H9 (cell line): ENCODE measurements around the gene CPNE5. TPM values are rescaled to one million over a fixed set of nuclear protein-coding genes. Genes with fewer than 3 reads are reported as not detected.

Experiments used
- DNase-seq: peaks from one replicate; pipeline ENCODE4 v3.0.0-alpha.2; 2017
- H2AFZ ChIP-seq: one replicate; pipeline ENCODE4 v1.6.1; 2013; ENCODE audit warnings: mild to moderate bottlenecking, low read length, control low read depth, moderate library complexity
- H2AK5ac ChIP-seq: 2 replicates; pipeline ENCODE4 v1.6.1; 2013; ENCODE audit warnings: low read length, control low read depth, mixed read lengths; ENCODE audit not compliant: insufficient read length
- H2BK120ac ChIP-seq: one replicate; pipeline ENCODE4 v1.6.1; 2013; ENCODE audit warnings: low read depth, mild to moderate bottlenecking, low read length, control low read depth, inconsistent platforms; ENCODE audit not compliant: poor library complexity, severe bottlenecking
- H2BK12ac ChIP-seq: 2 replicates; pipeline ENCODE4 v1.6.1; 2013; ENCODE audit warnings: low read length, control low read depth, mixed read lengths, low read depth; ENCODE audit not compliant: insufficient read length
- H2BK15ac ChIP-seq: 2 replicates; pipeline ENCODE4 v1.6.1; 2013; ENCODE audit warnings: low read depth, low read length, control low read depth
- H2BK20ac ChIP-seq: one replicate; pipeline ENCODE4 v1.6.1; 2013; ENCODE audit warnings: low read depth, mild to moderate bottlenecking, low read length, control low read depth, inconsistent platforms; ENCODE audit not compliant: poor library complexity, severe bottlenecking
- H2BK5ac ChIP-seq: 2 replicates; pipeline ENCODE4 v1.6.1; 2013; ENCODE audit warnings: low read length, control low read depth, mixed read lengths; ENCODE audit not compliant: insufficient read length
- H3K14ac ChIP-seq: 2 replicates; pipeline ENCODE4 v1.6.1; 2013; ENCODE audit warnings: low read length, control low read depth; ENCODE audit not compliant: insufficient read depth
- H3K18ac ChIP-seq: 2 replicates; pipeline ENCODE4 v1.6.1; 2013; ENCODE audit warnings: low read depth, mild to moderate bottlenecking, mixed read lengths, low read length, control low read depth; ENCODE audit not compliant: insufficient read length
- H3K23ac ChIP-seq: 2 replicates; pipeline ENCODE4 v1.6.1; 2013; ENCODE audit warnings: low read length, control low read depth, mixed read lengths, low read depth; ENCODE audit not compliant: insufficient read length
- H3K23me2 ChIP-seq: 2 replicates; pipeline ENCODE4 v1.6.1; 2013; ENCODE audit warnings: low read depth, mild to moderate bottlenecking, mixed read lengths, low read length, control low read depth; ENCODE audit not compliant: insufficient read length, poor library complexity, severe bottlenecking
- H3K27ac ChIP-seq: 2 replicates; pipeline ENCODE4 v1.5.1; 2013; ENCODE audit warnings: low read length, control low read depth, mixed read lengths, low read depth; ENCODE audit not compliant: insufficient read length
- H3K27me3 ChIP-seq: 2 replicates; pipeline ENCODE4 v1.6.1; 2013; ENCODE audit warnings: low read length, control low read depth, inconsistent platforms; ENCODE audit not compliant: insufficient read depth
- H3K4ac ChIP-seq: 2 replicates; pipeline ENCODE4 v1.6.1; 2013; ENCODE audit warnings: low read depth, mild to moderate bottlenecking, control low read depth, inconsistent platforms, low read length, moderate library complexity
- H3K4me1 ChIP-seq: 2 replicates; pipeline ENCODE4 v1.6.1; 2013; ENCODE audit warnings: low read length, control low read depth, inconsistent platforms; ENCODE audit not compliant: insufficient read depth
- H3K4me2 ChIP-seq: 2 replicates; pipeline ENCODE4 v1.6.1; 2013; ENCODE audit warnings: low read length, control low read depth, mixed read lengths; ENCODE audit not compliant: insufficient read length, insufficient read depth
- H3K56ac ChIP-seq: 2 replicates; pipeline ENCODE4 v1.6.1; 2013; ENCODE audit warnings: low read depth, mild to moderate bottlenecking, mixed read lengths, low read length, control low read depth; ENCODE audit not compliant: insufficient read length
- H3K79me1 ChIP-seq: 2 replicates; pipeline ENCODE4 v1.6.1; 2013; ENCODE audit warnings: low read depth, mild to moderate bottlenecking, moderate library complexity, low read length, control low read depth, inconsistent platforms; ENCODE audit not compliant: insufficient read depth, poor library complexity, severe bottlenecking
- H3K79me2 ChIP-seq: 2 replicates; pipeline ENCODE4 v1.6.1; 2013; ENCODE audit warnings: low read length, control low read depth, inconsistent platforms; ENCODE audit not compliant: insufficient read depth
- H3K9ac ChIP-seq: 2 replicates; pipeline ENCODE4 v1.6.1; 2013; ENCODE audit warnings: low read length, control low read depth, mixed read lengths; ENCODE audit not compliant: insufficient read length; ENCODE audit errors: extremely low read depth
- H3K9me3 ChIP-seq: one replicate; pipeline ENCODE4 v1.6.1; 2013; ENCODE audit warnings: low read depth, low read length, inconsistent platforms; ENCODE audit not compliant: control insufficient read depth
- H3T11ph ChIP-seq: one replicate; pipeline ENCODE4 v1.6.1; 2013; ENCODE audit warnings: mild to moderate bottlenecking, low read length, control low read depth, inconsistent platforms
- H4K20me1 ChIP-seq: one replicate; pipeline ENCODE4 v1.6.1; 2013; ENCODE audit not compliant: control insufficient read depth, insufficient read length, insufficient read depth
- H4K5ac ChIP-seq: 2 replicates; pipeline ENCODE4 v1.6.1; 2013; ENCODE audit warnings: low read depth, mild to moderate bottlenecking, mixed read lengths, low read length, control low read depth; ENCODE audit not compliant: insufficient read length
- H4K8ac ChIP-seq: replicated peaks from 2 replicates; pipeline ENCODE4 v1.6.1; 2013; ENCODE audit warnings: low read length, control low read depth, mixed read lengths, low read depth; ENCODE audit not compliant: insufficient read length
- H4K91ac ChIP-seq: 2 replicates; pipeline ENCODE4 v1.6.1; 2013; ENCODE audit warnings: low read depth, mild to moderate bottlenecking, moderate library complexity, mixed read lengths, low read length, control low read depth; ENCODE audit not compliant: insufficient read length
- H3K27ac Mint-ChIP-seq, 3 experiments: 2 replicates in 2 of 3; 3 replicates in 1 of 3; pipeline ENCODE4 v1.8.0; 2020 to 2021; ENCODE audit warnings: mixed read lengths in 3 of 3, mild to moderate bottlenecking in 1 of 3, moderate library complexity in 1 of 3
- H3K27me3 Mint-ChIP-seq: 2 replicates; pipeline ENCODE4 v1.8.0; 2021; ENCODE audit warnings: low read depth, mild to moderate bottlenecking, moderate library complexity, mixed read lengths
- H3K36me3 Mint-ChIP-seq, 3 experiments: 2 replicates in 2 of 3; 3 replicates in 1 of 3; pipeline ENCODE4 v1.8.0; 2020 to 2021; ENCODE audit warnings: low read depth in 3 of 3, mixed read lengths in 3 of 3; ENCODE audit not compliant: insufficient read depth in 1 of 3
- H3K4me1 Mint-ChIP-seq, 2 experiments: 2 replicates each; pipeline ENCODE4 v1.8.0; 2020; ENCODE audit warnings: mixed read lengths in 2 of 2
- H3K4me3 Mint-ChIP-seq, 2 experiments: 2 replicates in 1 of 2; 3 replicates in 1 of 2; pipeline ENCODE4 v1.8.0; 2020 to 2021; ENCODE audit warnings: mild to moderate bottlenecking in 2 of 2, mixed read lengths in 2 of 2, moderate library complexity in 1 of 2
- H3K9me3 Mint-ChIP-seq, 2 experiments: 2 replicates in 1 of 2; 3 replicates in 1 of 2; pipeline ENCODE4 v1.8.0; 2020; ENCODE audit warnings: mild to moderate bottlenecking in 2 of 2, mixed read lengths in 2 of 2, moderate library complexity in 1 of 2
- CTCF ChIP-seq: fragments of 200-600 bp; sonication (generic); conservative IDR thresholded peaks from 3 replicates; pipeline ENCODE4 v1.8.0; 2021; ENCODE audit warnings: antibody characterized with exemption, mild to moderate bottlenecking
- WGBS: extraction: QIAGEN DNeasy Blood & Tissue Kit; methylation state at CpG from one replicate; pipeline ENCODE4 v1.1.7; 2013; ENCODE audit warnings: missing lambda C conversion rate, low lambda C conversion rate, mixed read lengths; ENCODE audit not compliant: insufficient read length; ENCODE audit errors: extremely low coverage; 5-methylcytosine and 5-hydroxymethylcytosine counted together
- total RNA-seq: library from RNA; stranded (reverse); gene quantifications from 2 replicates; pipeline ENCODE4 v1.2.1, GENCODE V29; 2021

CPNE5 gene
- total RNA-seq, 1 experiment from 2014 or later = 0.52 TPM

GRCh38 chr6:36833182-36833789 lies 6.0 kb downstream of the CPNE5 start:
- no peak overlapping the region for H3K18ac ChIP-seq
- peaks cover 0 to 6% of the 10 kb centered on the region in 2 experiments; a peak in 2 of 5 replicates for H3K9me3 Mint-ChIP-seq
- H4K5ac ChIP-seq = no peak overlapping the region
- H3K27me3 ChIP-seq = peaks cover 11% of the 10 kb centered on the region; the same call in 1 of the 2 replicates
- H2AK5ac ChIP-seq = no peak overlapping the region
- DNase-seq = no peak
- no peaks in the 10 kb centered on the region for H3K9me3 ChIP-seq
- no peaks in the 10 kb centered on the region for H3K79me1 ChIP-seq
- no peaks in the 10 kb centered on the region for H3K79me2 ChIP-seq
- no peak overlapping the region for H3K14ac ChIP-seq
- no peak overlapping the region for H2BK120ac ChIP-seq
- no peak overlapping the region for H3K9ac ChIP-seq
- H2BK15ac ChIP-seq = no peak overlapping the region
- 0 out of 7 replicates have a peak, but pooled peaks cover 0 to 3% (median 0%) of the 10 kb centered on the region in 3 experiments for H3K36me3 Mint-ChIP-seq
- H3K4me1 Mint-ChIP-seq = peaks cover 16 to 20% of the 10 kb centered on the region in 2 experiments
- H3K27me3 Mint-ChIP-seq = peaks cover 41% of the 10 kb centered on the region
- H3K23me2 ChIP-seq = no peaks in the 10 kb centered on the region
- no peak overlapping the region for H4K91ac ChIP-seq
- H3T11ph ChIP-seq = no peak overlapping the region
- WGBS = no CpG with 5 or more reads among the region's 7 CpGs
- TF ChIP-seq CTCF = no peak
- H2AFZ ChIP-seq = no peak overlapping the region
- no peak overlapping the region for H3K23ac ChIP-seq
- no peak overlapping the region for H3K27ac ChIP-seq
- peaks cover 3% of the 10 kb centered on the region; the same call in 1 of the 2 replicates for H3K4me1 ChIP-seq
- H4K20me1 ChIP-seq = no peaks in the 10 kb centered on the region
- H3K56ac ChIP-seq = no peak overlapping the region
- H2BK12ac ChIP-seq = no peak overlapping the region
- H3K4me2 ChIP-seq = no peak overlapping the region
- H3K4me3 Mint-ChIP-seq = no peak overlapping the region
- no peak overlapping the region for H2BK20ac ChIP-seq
- H4K8ac ChIP-seq = no peak overlapping the region
- H3K4ac ChIP-seq = no peak overlapping the region
- H3K27ac Mint-ChIP-seq = no peak overlapping the region
- H2BK5ac ChIP-seq = no peak overlapping the region
